CD4-positive, alpha-beta T cell treated with Interleukin-15 for 4 hours (primary cell): ENCODE results near the gene CORT.

Source experiments
- DNase-seq: peaks from one replicate; pipeline ENCODE4 v3.0.0-alpha.2; 2020; ENCODE audit warnings: low spot score

CORT gene

GRCh38 chr1:10474613-10475507, 25.0 kb downstream of the CORT start, which contains the start of gene PEX14:
TSS of gene PEX14 (plus strand) at chr1:10474950. CDS start at chr1:10474967, 17 bp downstream.
- peak; percentile 82 for DNase-seq

GRCh38 chr1:10475510-10475909, 25.7 kb downstream of the CORT start:
- no peak for DNase-seq

- DNase-seq, result no peak
Observed at GRCh38 chr1:10479296-10479695, 29.5 kb downstream of the CORT start.

- no peak for DNase-seq
Observed at GRCh38 chr1:10480614-10481013, 30.8 kb downstream of the CORT start.

- no peak for DNase-seq
Observed at GRCh38 chr1:10484521-10484920, 34.7 kb downstream of the CORT start.

GRCh38 chr1:10489291-10490055, 39.6 kb downstream of the CORT start:
- DNase-seq, result no peak

GRCh38 chr1:10490286-10490970, 40.6 kb downstream of the CORT start:
- no peak for DNase-seq

- no peak for DNase-seq
Observed at GRCh38 chr1:10494418-10494753, 44.6 kb downstream of the CORT start.

- DNase-seq, result peak; percentile 79
Observed at GRCh38 chr1:10494754-10495474, 45.1 kb downstream of the CORT start.

- no peak for DNase-seq
Observed at GRCh38 chr1:10495475-10495817, 45.6 kb downstream of the CORT start.

- no peak for DNase-seq
Observed at GRCh38 chr1:10495952-10496351, 46.1 kb downstream of the CORT start.

- DNase-seq, result no peak
Observed at GRCh38 chr1:10497109-10497508, 47.3 kb downstream of the CORT start.

GRCh38 chr1:10498231-10498630, 48.4 kb downstream of the CORT start:
- DNase-seq, result no peak
